IMR-90 (cell line): ENCODE data around the gene SLIT3.

Experiments
- MXI1 ChIP-seq: IDR thresholded peaks from 2 replicates; pipeline ENCODE4 v1.6.1; 2012; ENCODE audit warnings: low read depth, mild to moderate bottlenecking, low read length, moderate library complexity, borderline replicate concordance
- POLR2A ChIP-seq: IDR thresholded peaks from 2 replicates; pipeline ENCODE4 v1.6.1; 2012; ENCODE audit warnings: mild to moderate bottlenecking, low read depth, low read length
- RAD21 ChIP-seq: IDR thresholded peaks from 2 replicates; pipeline ENCODE4 v1.6.1; 2012; ENCODE audit warnings: low read length, improper control_type of control experiment
- RFX5 ChIP-seq: IDR thresholded peaks from 2 replicates; pipeline ENCODE4 v1.8.0; 2012; ENCODE audit warnings: low read depth, mild to moderate bottlenecking, low read length, moderate library complexity
- SMC3 ChIP-seq: fragments of 150-350 bp; IDR thresholded peaks from 2 replicates; pipeline ENCODE4 v1.6.1; 2016; ENCODE audit warnings: low read depth, mild to moderate bottlenecking, antibody characterized with exemption, low read length, moderate library complexity
- TF ChIP-seq, protein P1 (sequence below): conservative IDR thresholded peaks from 2 replicates; pipeline ENCODE4 v1.5.1; 2012; ENCODE audit warnings: mild to moderate bottlenecking, low read depth, low read length, improper control_type of control experiment

DNA sequence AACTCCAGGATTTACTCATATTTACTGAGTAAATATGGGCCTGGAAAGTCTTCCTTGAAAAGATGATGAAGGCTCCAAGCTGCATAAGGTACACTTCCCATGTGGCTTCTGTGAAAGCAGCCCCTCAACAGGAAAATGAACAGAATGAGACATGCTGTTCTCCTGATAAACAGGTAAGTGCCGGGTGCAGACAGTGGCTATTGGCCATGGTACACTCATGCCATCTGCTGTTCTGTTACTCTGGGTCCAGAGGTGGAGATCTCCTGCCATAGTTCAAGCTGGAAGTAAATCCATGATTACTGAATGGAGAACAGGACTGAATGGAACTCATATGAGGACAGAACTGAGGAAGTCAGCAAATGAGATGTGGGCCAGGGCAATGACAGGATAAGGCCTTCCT is 103.6 kb downstream of the SLIT3 start:
- TF ChIP-seq MXI1 (no peak), RAD21 (no peak), RFX5 (no peak), POLR2A (no peak), SMC3 (no peak)
- TF ChIP-seq, protein P1, sequence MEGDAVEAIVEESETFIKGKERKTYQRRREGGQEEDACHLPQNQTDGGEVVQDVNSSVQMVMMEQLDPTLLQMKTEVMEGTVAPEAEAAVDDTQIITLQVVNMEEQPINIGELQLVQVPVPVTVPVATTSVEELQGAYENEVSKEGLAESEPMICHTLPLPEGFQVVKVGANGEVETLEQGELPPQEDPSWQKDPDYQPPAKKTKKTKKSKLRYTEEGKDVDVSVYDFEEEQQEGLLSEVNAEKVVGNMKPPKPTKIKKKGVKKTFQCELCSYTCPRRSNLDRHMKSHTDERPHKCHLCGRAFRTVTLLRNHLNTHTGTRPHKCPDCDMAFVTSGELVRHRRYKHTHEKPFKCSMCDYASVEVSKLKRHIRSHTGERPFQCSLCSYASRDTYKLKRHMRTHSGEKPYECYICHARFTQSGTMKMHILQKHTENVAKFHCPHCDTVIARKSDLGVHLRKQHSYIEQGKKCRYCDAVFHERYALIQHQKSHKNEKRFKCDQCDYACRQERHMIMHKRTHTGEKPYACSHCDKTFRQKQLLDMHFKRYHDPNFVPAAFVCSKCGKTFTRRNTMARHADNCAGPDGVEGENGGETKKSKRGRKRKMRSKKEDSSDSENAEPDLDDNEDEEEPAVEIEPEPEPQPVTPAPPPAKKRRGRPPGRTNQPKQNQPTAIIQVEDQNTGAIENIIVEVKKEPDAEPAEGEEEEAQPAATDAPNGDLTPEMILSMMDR, result no peak
